Measurements from ENCODE around the gene TMEM187. TPM values are rescaled to one million over a fixed set of nuclear protein-coding genes. Genes with fewer than 3 reads are reported as not detected.

TMEM187 gene
- total and polyA plus RNA-seq, 2 experiments from 2014 or later = 8.7 to 12.1 TPM

GRCh38 chrX:153957224-153957623, 15.3 kb upstream of the TMEM187 start:
- no peaks in the 10 kb centered on the region for H3K36me3 ChIP-seq (replicated peaks; ENCODE audit: insufficient read depth, low read depth)
- no peaks in the 10 kb centered on the region for H3K27me3 ChIP-seq
- H3K9me3 ChIP-seq (ENCODE audit: low read depth) = no peaks in the 10 kb centered on the region
- DNase-seq (ENCODE audit: low spot score) = no peak
- H3K9me2 ChIP-seq (replicated peaks; ENCODE audit: insufficient read depth) = no peaks in the 10 kb centered on the region
- H3K4me2 ChIP-seq = no peak overlapping the region
- TF ChIP-seq CTCF (IDR thresholded peaks at IDR 0.05; ENCODE audit: poor library complexity) (no peak), EZH2phosphoT487 (IDR thresholded peaks at IDR 0.05; ENCODE audit: low read depth, severe bottlenecking, unreplicated experiment) (no peak), EZH2 (IDR thresholded peaks at IDR 0.05; ENCODE audit: borderline replicate concordance) (no peak)
- no peak overlapping the region for H3K27ac ChIP-seq
- no peak overlapping the region for H3K4me3 ChIP-seq
- WGBS (ENCODE audit: low lambda C conversion rate, missing lambda C conversion rate) = 92% methylated on average over 17 of the region's 17 CpGs
- no peaks in the 10 kb centered on the region for H3K4me1 ChIP-seq (ENCODE audit: insufficient read depth)
- no peaks in the 10 kb centered on the region for H3K79me2 ChIP-seq
- no peaks in the 10 kb centered on the region for H4K20me1 ChIP-seq (ENCODE audit: insufficient read depth, poor library complexity, severe bottlenecking)
- H2AFZ ChIP-seq = no peak overlapping the region

- WGBS (ENCODE audit: low lambda C conversion rate, missing lambda C conversion rate) = 96% methylated on average over 14 of the region's 14 CpGs
Observed at GRCh38 chrX:153958605-153959004, 13.9 kb upstream of the TMEM187 start.

GRCh38 chrX:153959649-153960048, 12.9 kb upstream of the TMEM187 start:
- no peak for DNase-seq (ENCODE audit: low spot score)
- H4K20me1 ChIP-seq (ENCODE audit: insufficient read depth, poor library complexity, severe bottlenecking) = peaks cover 4% of the 10 kb centered on the region
- no peaks in the 10 kb centered on the region for H3K9me2 ChIP-seq (replicated peaks; ENCODE audit: insufficient read depth)
- peaks cover 5% of the 10 kb centered on the region for H3K79me2 ChIP-seq
- H2AFZ ChIP-seq = no peak overlapping the region
- WGBS (ENCODE audit: low lambda C conversion rate, missing lambda C conversion rate) = 91% methylated on average over 15 of the region's 15 CpGs
- TF ChIP-seq CTCF (IDR thresholded peaks at IDR 0.05; ENCODE audit: poor library complexity) (no peak), EZH2 (IDR thresholded peaks at IDR 0.05; ENCODE audit: borderline replicate concordance) (no peak), EZH2phosphoT487 (IDR thresholded peaks at IDR 0.05; ENCODE audit: low read depth, severe bottlenecking, unreplicated experiment) (no peak)
- no peaks in the 10 kb centered on the region for H3K36me3 ChIP-seq (replicated peaks; ENCODE audit: insufficient read depth, low read depth)
- H3K4me2 ChIP-seq = no peak overlapping the region
- H3K9me3 ChIP-seq (ENCODE audit: low read depth) = no peaks in the 10 kb centered on the region
- H3K4me1 ChIP-seq (ENCODE audit: insufficient read depth) = no peaks in the 10 kb centered on the region
- no peak overlapping the region for H3K4me3 ChIP-seq
- no peak overlapping the region for H3K27ac ChIP-seq
- H3K27me3 ChIP-seq = no peaks in the 10 kb centered on the region

More at GRCh38 chrX:153958605-153959004, 13.9 kb upstream of the TMEM187 start:
- DNase-seq (ENCODE audit: low spot score) = no peak
- Histone ChIP-seq H2AFZ (no peak overlapping the region), H3K4me1 (ENCODE audit: insufficient read depth) (no peaks in the 10 kb centered on the region), H3K79me2 (no peaks in the 10 kb centered on the region), H3K4me3 (no peak overlapping the region), H4K20me1 (ENCODE audit: insufficient read depth, poor library complexity, severe bottlenecking) (no peaks in the 10 kb centered on the region), H3K9me3 (ENCODE audit: low read depth) (no peaks in the 10 kb centered on the region), H3K27me3 (no peaks in the 10 kb centered on the region), H3K4me2 (no peak overlapping the region), H3K9me2 (replicated peaks; ENCODE audit: insufficient read depth) (no peaks in the 10 kb centered on the region), H3K36me3 (replicated peaks; ENCODE audit: insufficient read depth, low read depth) (no peaks in the 10 kb centered on the region), H3K27ac (no peak overlapping the region)
- TF ChIP-seq EZH2 (IDR thresholded peaks at IDR 0.05; ENCODE audit: borderline replicate concordance) = no peak
- no peak for TF ChIP-seq EZH2phosphoT487 (IDR thresholded peaks at IDR 0.05; ENCODE audit: low read depth, severe bottlenecking, unreplicated experiment)
- TF ChIP-seq CTCF (IDR thresholded peaks at IDR 0.05; ENCODE audit: poor library complexity) = no peak

GRCh38 chrX:153960077-153960476, 12.5 kb upstream of the TMEM187 start:
- WGBS (ENCODE audit: low lambda C conversion rate, missing lambda C conversion rate) = 94% methylated on average over 14 of the region's 16 CpGs

More at GRCh38 chrX:153960077-153960476, 12.5 kb upstream of the TMEM187 start:
- Histone ChIP-seq H3K4me1 (ENCODE audit: insufficient read depth) (no peaks in the 10 kb centered on the region), H3K9me2 (replicated peaks; ENCODE audit: insufficient read depth) (no peaks in the 10 kb centered on the region), H3K9me3 (ENCODE audit: low read depth) (no peaks in the 10 kb centered on the region), H3K27ac (no peak overlapping the region), H2AFZ (no peak overlapping the region), H3K27me3 (no peaks in the 10 kb centered on the region), H3K36me3 (replicated peaks; ENCODE audit: insufficient read depth, low read depth) (no peaks in the 10 kb centered on the region), H4K20me1 (ENCODE audit: insufficient read depth, poor library complexity, severe bottlenecking) (peaks cover 9% of the 10 kb centered on the region), H3K4me3 (no peak overlapping the region), H3K79me2 (peaks cover 9% of the 10 kb centered on the region), H3K4me2 (no peak overlapping the region)
- no peak for TF ChIP-seq CTCF (IDR thresholded peaks at IDR 0.05; ENCODE audit: poor library complexity)
- TF ChIP-seq EZH2phosphoT487 (IDR thresholded peaks at IDR 0.05; ENCODE audit: low read depth, severe bottlenecking, unreplicated experiment) = no peak
- TF ChIP-seq EZH2 (IDR thresholded peaks at IDR 0.05; ENCODE audit: borderline replicate concordance) = no peak
- DNase-seq (ENCODE audit: low spot score) = no peak
